Trophoblast cell (in vitro differentiated cells and primary cell): ENCODE data around the gene MAB21L3.

ENCODE experiments used
- DNase-seq, 2 donors: peaks; one replicate each; pipeline ENCODE4 v3.0.0-alpha.2; 2016
- H2AFZ ChIP-seq: 2 replicates; pipeline ENCODE4 v1.6.1; 2013; ENCODE audit warnings: low read length, moderate library complexity, mild to moderate bottlenecking; ENCODE audit not compliant: insufficient read depth, poor library complexity
- H2AK5ac ChIP-seq: 2 replicates; pipeline ENCODE4 v1.6.1; 2013; ENCODE audit warnings: mild to moderate bottlenecking, low read length
- H2BK120ac ChIP-seq: 2 replicates; pipeline ENCODE4 v1.6.1; 2013; ENCODE audit warnings: low read length, mild to moderate bottlenecking, moderate library complexity; ENCODE audit not compliant: insufficient read depth, poor library complexity
- H2BK12ac ChIP-seq: 2 replicates; pipeline ENCODE4 v1.6.1; 2013; ENCODE audit warnings: mild to moderate bottlenecking, low read length, moderate library complexity
- H2BK5ac ChIP-seq: 2 replicates; pipeline ENCODE4 v1.6.1; 2013; ENCODE audit warnings: low read length, low read depth, moderate library complexity, mild to moderate bottlenecking; ENCODE audit not compliant: poor library complexity
- H3K14ac ChIP-seq: 2 replicates; pipeline ENCODE4 v1.6.1; 2013; ENCODE audit warnings: mild to moderate bottlenecking, low read length
- H3K18ac ChIP-seq: 2 replicates; pipeline ENCODE4 v1.6.1; 2013; ENCODE audit warnings: mild to moderate bottlenecking, low read length
- H3K23ac ChIP-seq: 2 replicates; pipeline ENCODE4 v1.6.1; 2013; ENCODE audit warnings: low read length
- H3K27ac ChIP-seq: 2 replicates; pipeline ENCODE4 v1.5.1; 2013; ENCODE audit warnings: low read depth, mild to moderate bottlenecking, inconsistent platforms, low read length, moderate library complexity
- H3K27me3 ChIP-seq: 2 replicates; pipeline ENCODE4 v1.6.1; 2013; ENCODE audit warnings: inconsistent platforms, mild to moderate bottlenecking, low read length, moderate library complexity; ENCODE audit not compliant: insufficient read depth
- H3K36me3 ChIP-seq, 2 experiments: 1 replicate in 1 of 2; 2 replicates in 1 of 2; pipeline ENCODE4 v1.6.1; 2013; ENCODE audit warnings: low read length in 2 of 2, mild to moderate bottlenecking in 2 of 2, moderate library complexity in 1 of 2; ENCODE audit not compliant: insufficient read depth in 2 of 2, control insufficient read depth in 1 of 2
- H3K4ac ChIP-seq: 2 replicates; pipeline ENCODE4 v1.6.1; 2013; ENCODE audit warnings: low read depth, mild to moderate bottlenecking, low read length, moderate library complexity
- H3K4me1 ChIP-seq, 2 experiments: 1 replicate in 1 of 2; 2 replicates in 1 of 2; pipeline ENCODE4 v1.6.1; 2013; ENCODE audit warnings: low read length in 2 of 2, mild to moderate bottlenecking in 2 of 2, moderate library complexity in 1 of 2; ENCODE audit not compliant: insufficient read depth in 2 of 2, control insufficient read depth in 1 of 2
- H3K4me2 ChIP-seq: 2 replicates; pipeline ENCODE4 v1.6.1; 2013; ENCODE audit warnings: inconsistent platforms, mild to moderate bottlenecking, low read length, moderate library complexity
- H3K4me3 ChIP-seq: 2 replicates; pipeline ENCODE4 v1.5.1; 2013; ENCODE audit warnings: mild to moderate bottlenecking, low read depth, low read length, inconsistent platforms
- H3K79me1 ChIP-seq: one replicate; pipeline ENCODE4 v1.6.1; 2013; ENCODE audit warnings: low read length
- H3K79me2 ChIP-seq: 2 replicates; pipeline ENCODE4 v1.6.1; 2013; ENCODE audit warnings: low read length, mild to moderate bottlenecking; ENCODE audit not compliant: control insufficient read depth, insufficient read depth, poor library complexity
- H3K9ac ChIP-seq: 2 replicates; pipeline ENCODE4 v1.6.1; 2013; ENCODE audit warnings: mild to moderate bottlenecking, low read length
- H3K9me3 ChIP-seq: 2 replicates; pipeline ENCODE4 v1.6.1; 2013; ENCODE audit warnings: low read depth, mild to moderate bottlenecking, control low read depth, inconsistent platforms, low read length; ENCODE audit not compliant: insufficient read depth
- H4K12ac ChIP-seq: 2 replicates; pipeline ENCODE4 v1.6.1; 2013; ENCODE audit warnings: low read depth, mild to moderate bottlenecking, low read length, moderate library complexity
- H4K8ac ChIP-seq: 2 replicates; pipeline ENCODE4 v1.6.1; 2013; ENCODE audit warnings: low read depth, mild to moderate bottlenecking, low read length, moderate library complexity
- H4K91ac ChIP-seq: one replicate; pipeline ENCODE4 v1.6.1; 2013; ENCODE audit warnings: low read depth, mild to moderate bottlenecking, low read length, moderate library complexity
- WGBS: extraction: QIAGEN DNeasy Blood & Tissue Kit; methylation state at CpG from one replicate; pipeline ENCODE4 v1.1.7; 2013; ENCODE audit warnings: missing lambda C conversion rate; ENCODE audit not compliant: insufficient read length, insufficient coverage; ENCODE audit errors: extremely low coverage; 5-methylcytosine and 5-hydroxymethylcytosine counted together

The MAB21L3 gene

DNA sequence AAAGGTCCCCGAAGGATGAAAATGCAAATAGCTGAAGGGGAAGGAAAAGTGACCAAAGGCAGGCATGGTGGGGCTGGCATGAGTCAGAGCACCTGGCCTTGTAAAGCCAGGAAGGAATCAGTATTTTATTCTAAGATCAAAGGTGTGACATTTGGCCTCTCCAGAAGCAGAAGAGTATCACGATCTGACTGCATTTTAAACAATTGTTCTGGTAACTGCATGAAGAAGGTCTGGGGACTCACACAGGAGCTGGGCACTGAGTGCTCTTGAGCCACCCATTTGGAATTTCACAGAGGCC is 23.2 kb downstream of the MAB21L3 start:
- Histone ChIP-seq H2BK5ac (no peak overlapping the region), H3K14ac (no peak overlapping the region), H3K9ac (no peak overlapping the region), H2BK120ac (no peak overlapping the region), H3K4me2 (no peak overlapping the region), H4K12ac (no peak overlapping the region), H2AFZ (no peak overlapping the region), H4K91ac (no peak overlapping the region), H3K79me1 (peaks cover 8% of the 10 kb centered on the region), H3K9me3 (peaks cover 3% of the 10 kb centered on the region), H3K79me2 (no peaks in the 10 kb centered on the region), H3K4me1 (peaks cover 0 to 8% of the 10 kb centered on the region in 2 experiments), H3K23ac (no peak overlapping the region), H3K4me3 (no peak overlapping the region), H3K36me3 (no peaks in the 10 kb centered on the region), H3K18ac (no peak overlapping the region), H2BK12ac (no peak overlapping the region), H3K27me3 (no peaks in the 10 kb centered on the region), H2AK5ac (no peak overlapping the region), H3K27ac (no peak overlapping the region), H3K4ac (no peak overlapping the region), H4K8ac (no peak overlapping the region)
- DNase-seq = no peak
- no CpG with 5 or more reads among the region's 2 CpGs for WGBS

DNA sequence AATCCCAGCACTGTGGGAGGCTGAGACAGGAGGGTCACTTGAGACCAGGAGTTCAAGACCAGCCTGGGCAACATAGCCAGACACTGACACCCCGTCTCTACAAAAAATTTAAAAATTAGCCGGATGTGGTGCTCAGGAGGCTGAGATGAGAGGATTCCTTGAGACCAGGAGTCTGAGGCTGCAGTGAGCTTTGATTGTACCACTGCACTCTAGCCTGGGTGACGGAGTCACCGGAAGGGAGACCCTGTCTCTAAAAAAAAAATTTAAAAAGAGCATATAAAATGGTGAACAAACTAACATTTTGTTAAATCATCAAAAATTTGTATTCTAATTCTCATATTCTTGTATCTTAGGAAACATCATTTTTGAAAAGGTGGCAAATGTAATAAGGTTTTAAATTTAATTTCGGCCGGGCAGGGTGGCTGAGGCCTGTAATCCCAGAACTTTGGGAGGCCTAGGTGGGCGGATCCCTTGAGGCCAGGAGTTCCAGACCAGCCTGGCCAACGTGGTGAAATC is 27.1 kb downstream of the MAB21L3 start:
- H3K27ac ChIP-seq = no peak overlapping the region
- no peak overlapping the region for H3K4me2 ChIP-seq
- no peaks in the 10 kb centered on the region for H3K79me2 ChIP-seq
- H3K27me3 ChIP-seq = no peaks in the 10 kb centered on the region
- peaks cover 3% of the 10 kb centered on the region for H3K9me3 ChIP-seq
- H2BK120ac ChIP-seq = no peak overlapping the region
- no peak overlapping the region for H4K12ac ChIP-seq
- H4K8ac ChIP-seq = no peak overlapping the region
- H3K4ac ChIP-seq = no peak overlapping the region
- WGBS = no CpG with 5 or more reads among the region's 8 CpGs
- no peak overlapping the region for H2BK12ac ChIP-seq
- DNase-seq = no peak
- no peak overlapping the region for H3K14ac ChIP-seq
- no peaks in the 10 kb centered on the region for H3K79me1 ChIP-seq
- H2AK5ac ChIP-seq = no peak overlapping the region
- no peak overlapping the region for H3K18ac ChIP-seq
- H2BK5ac ChIP-seq = no peak overlapping the region
- H3K23ac ChIP-seq = no peak overlapping the region
- no peak overlapping the region for H3K9ac ChIP-seq
- no peaks in the 10 kb centered on the region for H3K4me1 ChIP-seq
- H2AFZ ChIP-seq = no peak overlapping the region
- H3K4me3 ChIP-seq = no peak overlapping the region
- no peak overlapping the region for H4K91ac ChIP-seq
- H3K36me3 ChIP-seq = no peaks in the 10 kb centered on the region

DNA sequence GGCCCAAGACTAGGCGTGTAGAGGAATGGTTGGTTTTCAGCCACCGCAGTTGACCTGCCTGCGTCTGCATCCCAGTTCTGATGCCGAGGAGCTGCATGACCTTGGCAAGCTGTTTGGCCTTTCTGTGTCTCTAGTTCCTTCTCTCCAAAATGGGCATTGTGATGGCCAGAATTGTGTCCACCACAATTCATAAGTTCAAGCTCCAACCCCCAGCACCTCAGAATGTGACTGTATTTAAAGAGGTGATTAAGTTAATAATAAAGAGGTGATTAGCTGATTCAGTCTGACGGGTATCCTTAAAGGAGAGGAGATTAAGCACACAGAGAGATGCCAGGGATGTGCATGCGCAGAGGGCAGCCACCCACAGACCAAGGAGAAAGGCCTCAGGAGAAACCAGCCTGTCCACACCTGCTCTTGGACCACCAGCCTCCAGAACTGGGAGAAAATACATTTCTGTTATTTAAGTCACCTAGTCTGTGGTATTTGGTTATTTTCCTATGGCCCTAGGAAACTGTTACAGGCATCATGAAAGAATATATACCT is 28.5 kb downstream of the MAB21L3 start:
- Histone ChIP-seq H4K91ac (no peak overlapping the region), H3K36me3 (no peaks in the 10 kb centered on the region), H3K18ac (no peak overlapping the region), H3K9ac (no peak overlapping the region), H4K12ac (no peak overlapping the region), H2BK120ac (no peak overlapping the region), H3K4me2 (no peak overlapping the region), H2AFZ (no peak overlapping the region), H3K14ac (no peak overlapping the region), H3K27ac (no peak overlapping the region), H3K4me3 (no peak overlapping the region), H2AK5ac (no peak overlapping the region), H2BK12ac (no peak overlapping the region), H3K23ac (no peak overlapping the region), H3K79me2 (no peaks in the 10 kb centered on the region), H3K4ac (no peak overlapping the region), H3K27me3 (no peaks in the 10 kb centered on the region), H4K8ac (no peak overlapping the region), H3K4me1 (no peaks in the 10 kb centered on the region), H3K9me3 (no peaks in the 10 kb centered on the region), H3K79me1 (no peaks in the 10 kb centered on the region), H2BK5ac (no peak overlapping the region)
- DNase-seq = no peak
- no CpG with 5 or more reads among the region's 6 CpGs for WGBS

DNA sequence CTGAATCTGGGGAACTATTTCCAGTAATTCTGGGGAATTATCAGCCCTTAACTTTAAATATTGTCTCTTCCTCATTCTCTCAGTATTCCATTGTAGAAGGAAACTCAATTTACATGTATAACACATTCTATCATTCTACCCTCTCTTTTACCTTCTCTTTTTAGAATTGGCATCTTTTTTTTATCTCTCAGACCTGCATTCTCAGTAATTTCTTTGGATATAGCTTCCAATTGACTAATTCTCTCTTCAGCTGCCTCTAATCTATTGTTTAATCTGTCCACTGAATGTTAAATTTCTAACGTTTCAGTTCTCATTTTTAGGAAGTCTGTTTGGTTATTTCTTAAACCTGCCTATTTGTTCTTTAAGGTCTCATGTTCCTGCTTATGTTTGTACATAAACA is 33.0 kb downstream of the MAB21L3 start:
- Histone ChIP-seq H2BK120ac (no peak overlapping the region), H3K23ac (no peak overlapping the region), H3K4me3 (no peak overlapping the region), H3K9me3 (no peaks in the 10 kb centered on the region), H3K18ac (no peak overlapping the region), H3K27ac (no peak overlapping the region), H4K12ac (no peak overlapping the region), H2AFZ (no peak overlapping the region), H3K36me3 (no peaks in the 10 kb centered on the region), H4K91ac (no peak overlapping the region), H3K4ac (no peak overlapping the region), H3K4me2 (no peak overlapping the region), H2BK12ac (no peak overlapping the region), H4K8ac (no peak overlapping the region), H2BK5ac (no peak overlapping the region), H3K27me3 (no peaks in the 10 kb centered on the region), H3K14ac (no peak overlapping the region), H3K9ac (no peak overlapping the region), H3K79me1 (peaks cover 3% of the 10 kb centered on the region), H3K79me2 (no peaks in the 10 kb centered on the region), H2AK5ac (no peak overlapping the region), H3K4me1 (peaks cover 12 to 15% of the 10 kb centered on the region in 2 experiments)
- WGBS = no CpG with 5 or more reads among the region's 1 CpG
- DNase-seq = no peak
